GM12878 (cell line): ENCODE measurements around the gene STK26. TPM values are rescaled to one million over a fixed set of nuclear protein-coding genes. Genes with fewer than 3 reads are reported as not detected.

Experiments used
- ATAC-seq: fragments of 200-7000 bp; cut with Tn5 transposase; 3 replicates; pipeline ENCODE4 v1.9.1; 2020; ENCODE audit warnings: mild to moderate bottlenecking, moderate library complexity
- BruUV-seq: library from RNA; stranded (reverse); fragments of 400-500 nt; replicated peaks from 2 replicates; lab custom pipeline; 2021; lab: Mats Ljungman, UMichigan
- CTCF ChIA-PET: fragments of 300-600 bp; sonication (Branson Sonifier 250); formaldehyde crosslinking; extraction: SDS; loops from one replicate; lab custom pipeline; 2021; ENCODE audit warnings: inconsistent platforms; lab: Yijun Ruan, JAX
- POLR2A ChIA-PET: fragments of 350-600 bp; formaldehyde crosslinking; extraction: SDS; loops from one replicate; lab custom pipeline; 2021; ENCODE audit warnings: inconsistent platforms; lab: Charles Lee
- RAD21 ChIA-PET: fragments of 300-600 bp; sonication (Branson Sonifier 250); formaldehyde crosslinking; loops from one replicate; lab custom pipeline; 2023; ENCODE audit warnings: antibody characterized with exemption; ENCODE audit not compliant: unreplicated experiment; lab: Charles Lee
- SMC1A ChIA-PET: fragments of 300-600 bp; sonication (Branson Sonifier 250); formaldehyde crosslinking; loops from one replicate; lab custom pipeline; 2023; ENCODE audit not compliant: unreplicated experiment, uncharacterized antibody; lab: Charles Lee
- DNase-seq: peaks from one replicate; pipeline ENCODE4 v3.0.0-alpha.2; 2011; ENCODE audit warnings: low read depth, low spot score
- FAIRE-seq: peaks from 3 replicates; lab custom pipeline; 2011; peaks lifted over from hg19 to GRCh38; lab: Jason Lieb, UNC
- H2AFZ ChIP-seq: 2 replicates; pipeline ENCODE4 v1.6.0; 2011; ENCODE audit warnings: low read depth, low read length, control low read depth; ENCODE audit not compliant: control insufficient read depth
- H3K27ac ChIP-seq: 2 replicates; pipeline ENCODE4 v1.5.1; 2011; ENCODE audit warnings: control low read depth; ENCODE audit not compliant: control insufficient read depth, insufficient read depth
- H3K27me3 ChIP-seq, 2 experiments: replicated peaks in 1 of 2; 2 replicates each; pipeline versions ENCODE4 v1.6.0 to v1.6.1; 2011; ENCODE audit warnings: low read length in 1 of 2; ENCODE audit not compliant: control insufficient read depth in 2 of 2, insufficient read depth in 2 of 2
- H3K36me3 ChIP-seq, 2 experiments: 2 replicates each; pipeline ENCODE4 v1.5.1; 2011; ENCODE audit warnings: low read length in 1 of 2; ENCODE audit not compliant: control insufficient read depth in 2 of 2, insufficient read depth in 2 of 2
- H3K4me1 ChIP-seq: 2 replicates; pipeline ENCODE4 v1.6.1; 2011; ENCODE audit warnings: mild to moderate bottlenecking, low read length, moderate library complexity, mixed read lengths; ENCODE audit not compliant: control insufficient read depth, insufficient read depth
- H3K4me2 ChIP-seq: 2 replicates; pipeline ENCODE4 v1.6.0; 2011; ENCODE audit warnings: control low read depth; ENCODE audit not compliant: control insufficient read depth, insufficient read depth
- H3K4me3 ChIP-seq: fragments of 200-600 bp; sonication (generic); 2 replicates; pipeline ENCODE4 v1.5.1; 2016
- H3K79me2 ChIP-seq: 2 replicates; pipeline ENCODE4 v1.6.0; 2011; ENCODE audit warnings: low read length; ENCODE audit not compliant: control insufficient read depth, insufficient read depth
- H3K9ac ChIP-seq: 2 replicates; pipeline ENCODE4 v1.8.0; 2011; ENCODE audit warnings: low read length, control low read depth, mixed read lengths; ENCODE audit not compliant: control insufficient read depth, insufficient read depth
- H3K9me3 ChIP-seq: replicated peaks from 3 replicates; pipeline ENCODE4 v1.5.1; 2011; ENCODE audit warnings: mild to moderate bottlenecking, low read length; ENCODE audit not compliant: control insufficient read depth, insufficient read depth
- H4K20me1 ChIP-seq: 2 replicates; pipeline ENCODE4 v1.6.0; 2011; ENCODE audit not compliant: control insufficient read depth, insufficient read depth
- RAD21 ChIP-seq: IDR thresholded peaks from 2 replicates; pipeline ENCODE4 v1.6.1; 2011; ENCODE audit warnings: mild to moderate bottlenecking, low read depth, low read length, moderate library complexity; ENCODE audit not compliant: insufficient read depth
- SMC3 ChIP-seq: IDR thresholded peaks from 2 replicates; pipeline ENCODE4 v1.6.1; 2011; ENCODE audit warnings: low read length, improper control_type of control experiment, borderline replicate concordance
- SUZ12 ChIP-seq: fragments of 200-600 bp; sonication (generic); IDR thresholded peaks from one replicate; pipeline ENCODE4 v1.6.1; 2018; ENCODE audit warnings: antibody characterized with exemption, mild to moderate bottlenecking; ENCODE audit not compliant: unreplicated experiment
- in situ Hi-C: fragments of 300-500 bp; cut with MboI; formaldehyde crosslinking; loops from 9 replicates; pipeline ENCODE4 v1.14.3; 2018; ENCODE audit warnings: mixed read lengths
- intact Hi-C: fragments of 100-400 bp; cut with micrococcal nuclease; formaldehyde crosslinking; loops from one replicate; pipeline ENCODE4 v1.14.2; 2022; ENCODE audit not compliant: unreplicated experiment
- polyA plus RNA-seq, 11 experiments: library from polyadenylated mRNA; depleted of rRNA in 4 of 11; unstranded in 6 of 11; stranded (reverse) in 5 of 11; fragments of >200 nt; fragmentation: Nextera tagmentation in 4 of 11; fragmentation: Illumina TruSeq in 1 of 11; extraction: Ambion mirVana in 4 of 11; extraction: Trizol in 1 of 11; gene quantifications; 1 replicate in 1 of 11; 2 replicates in 10 of 11; pipeline versions ENCODE4 v1.2.1 to v1.2.3, GENCODE V29; 2011 to 2016; ENCODE audit warnings: inconsistent platforms in 2 of 11, missing spikeins in 2 of 11, low read depth in 1 of 11
- total RNA-seq, 4 experiments: library from RNA; depleted of rRNA in 3 of 4; stranded (reverse); fragments of >200 nt in 3 of 4; fragmentation: Illumina TruSeq in 1 of 4; extraction: Trizol in 1 of 4; gene quantifications; 2 replicates each; pipeline versions ENCODE4 v1.2.1 to v1.2.3, GENCODE V29; 2013 to 2021
- TF ChIP-seq, protein P1 (sequence below), 3 experiments: IDR thresholded peaks in 2 of 3; conservative IDR thresholded peaks in 1 of 3; 2 replicates each; pipeline ENCODE4 v1.5.1; 2011; ENCODE audit warnings: low read depth in 3 of 3, low read length in 3 of 3, mild to moderate bottlenecking in 3 of 3, control low read depth in 2 of 3, moderate library complexity in 2 of 3, inconsistent platforms in 1 of 3, mixed read lengths in 1 of 3; ENCODE audit not compliant: control insufficient read depth in 2 of 3, insufficient read depth in 1 of 3; ENCODE audit errors: extremely low read depth in 1 of 3

The STK26 gene
- total and polyA plus RNA-seq, 10 of the 15 experiments (the other 5 are each of a cell fraction or from before 2014, with no cell fraction given): 30.4 to 78.6 (median 58.8) TPM

DNA sequence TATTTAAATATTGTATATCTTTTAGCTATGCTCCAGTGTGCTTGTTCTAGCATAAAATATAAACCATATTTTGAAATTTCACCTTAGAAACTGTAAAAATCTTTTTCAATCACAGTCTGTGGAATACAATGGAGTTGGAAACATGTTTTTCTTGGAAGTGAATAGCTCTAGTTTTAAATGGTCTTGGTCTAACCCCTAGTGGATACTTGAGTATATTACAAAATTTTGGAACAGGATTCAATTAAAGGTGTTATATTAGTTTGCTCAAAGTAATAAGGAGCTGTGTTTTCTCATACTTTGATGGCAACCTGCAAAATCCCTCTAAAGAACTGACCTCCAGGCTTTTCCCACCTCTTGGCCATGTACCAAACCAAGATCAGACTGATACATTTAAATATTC, 48.2 kb downstream of the STK26 start:
- no peak overlapping the region for H3K4me3 ChIP-seq
- H3K27ac ChIP-seq: no peak overlapping the region
- TF ChIP-seq RAD21: peak; percentile 52
- TF ChIP-seq, protein P1, sequence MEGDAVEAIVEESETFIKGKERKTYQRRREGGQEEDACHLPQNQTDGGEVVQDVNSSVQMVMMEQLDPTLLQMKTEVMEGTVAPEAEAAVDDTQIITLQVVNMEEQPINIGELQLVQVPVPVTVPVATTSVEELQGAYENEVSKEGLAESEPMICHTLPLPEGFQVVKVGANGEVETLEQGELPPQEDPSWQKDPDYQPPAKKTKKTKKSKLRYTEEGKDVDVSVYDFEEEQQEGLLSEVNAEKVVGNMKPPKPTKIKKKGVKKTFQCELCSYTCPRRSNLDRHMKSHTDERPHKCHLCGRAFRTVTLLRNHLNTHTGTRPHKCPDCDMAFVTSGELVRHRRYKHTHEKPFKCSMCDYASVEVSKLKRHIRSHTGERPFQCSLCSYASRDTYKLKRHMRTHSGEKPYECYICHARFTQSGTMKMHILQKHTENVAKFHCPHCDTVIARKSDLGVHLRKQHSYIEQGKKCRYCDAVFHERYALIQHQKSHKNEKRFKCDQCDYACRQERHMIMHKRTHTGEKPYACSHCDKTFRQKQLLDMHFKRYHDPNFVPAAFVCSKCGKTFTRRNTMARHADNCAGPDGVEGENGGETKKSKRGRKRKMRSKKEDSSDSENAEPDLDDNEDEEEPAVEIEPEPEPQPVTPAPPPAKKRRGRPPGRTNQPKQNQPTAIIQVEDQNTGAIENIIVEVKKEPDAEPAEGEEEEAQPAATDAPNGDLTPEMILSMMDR (IDR thresholded peaks at IDR 0.05 in 2 of 3, conservative IDR thresholded peaks at IDR 0.05 in 1 of 3; ENCODE audit: control insufficient read depth in 2 of 3, extremely low read depth in 1 of 3, insufficient read depth in 1 of 3, low read depth in 3 of 3, low read length in 3 of 3): peak in 1 of 3 experiments; percentile 15; a peak in 2 of 6 replicates
- TF ChIP-seq SUZ12: no peak
- peak; percentile 20; the same call in 1 of the 2 replicates for TF ChIP-seq SMC3
- in situ Hi-C loops: loop anchor here (10.0 kb wide), 1 partner anchor 216 kb away; no protein-coding TSS in a partner anchor
- no peak overlapping the region for H3K9ac ChIP-seq
- no TSS peak for BruUV-seq
- H3K4me1 ChIP-seq: no peaks in the 10 kb centered on the region
- DNase-seq: no peak
- intact Hi-C loops: loop anchor here (1.0 kb wide), 1 partner anchor 230 kb away; no protein-coding TSS in a partner anchor
- no peaks in the 10 kb centered on the region for H3K27me3 ChIP-seq
- peak; percentile 54 for ATAC-seq
- peaks cover 0 to 6% of the 10 kb centered on the region in 2 experiments; a peak in 1 of 4 replicates for H3K36me3 ChIP-seq
- H3K4me2 ChIP-seq: no peak overlapping the region
- CTCF ChIA-PET: interaction anchor here (0.7 to 2.9 kb wide), 15 partner anchors 9 to 243 kb away, joined by 3 to 14 read pairs (median 6); partner anchors contain the start of genes RAP2C and STK26
- SMC1A ChIA-PET: interaction anchor here (0.8 to 3.3 kb wide), 15 partner anchors 8 to 243 kb away, joined by 3 to 9 read pairs (median 5); no protein-coding TSS in a partner anchor
- H3K9me3 ChIP-seq: no peaks in the 10 kb centered on the region
- FAIRE-seq: no peak
- H4K20me1 ChIP-seq: no peaks in the 10 kb centered on the region
- H2AFZ ChIP-seq: no peak overlapping the region
- no peaks in the 10 kb centered on the region for H3K79me2 ChIP-seq
- RAD21 ChIA-PET: interaction anchor here (0.7 to 2.7 kb wide), 10 partner anchors 9 to 244 kb away, joined by 3 to 14 read pairs (median 4); partner anchors contain the start of gene STK26
- POLR2A ChIA-PET: no interaction called here
